NOMO-1 treated with dmso at 0.1 percent for 144 hours (cell line): ENCODE data around the gene RMND1.
"Not testable (repeated sequence)": the region's sequence is repeated elsewhere in the genome, so short reads cannot be mapped to it uniquely, and the experiment has no call there.

ENCODE experiments used
- DNase-seq: peaks from one replicate; lab custom pipeline; 2025; ENCODE audit not compliant: unreplicated experiment; lab: John Stamatoyannopoulos, UW

RMND1 gene

DNA sequence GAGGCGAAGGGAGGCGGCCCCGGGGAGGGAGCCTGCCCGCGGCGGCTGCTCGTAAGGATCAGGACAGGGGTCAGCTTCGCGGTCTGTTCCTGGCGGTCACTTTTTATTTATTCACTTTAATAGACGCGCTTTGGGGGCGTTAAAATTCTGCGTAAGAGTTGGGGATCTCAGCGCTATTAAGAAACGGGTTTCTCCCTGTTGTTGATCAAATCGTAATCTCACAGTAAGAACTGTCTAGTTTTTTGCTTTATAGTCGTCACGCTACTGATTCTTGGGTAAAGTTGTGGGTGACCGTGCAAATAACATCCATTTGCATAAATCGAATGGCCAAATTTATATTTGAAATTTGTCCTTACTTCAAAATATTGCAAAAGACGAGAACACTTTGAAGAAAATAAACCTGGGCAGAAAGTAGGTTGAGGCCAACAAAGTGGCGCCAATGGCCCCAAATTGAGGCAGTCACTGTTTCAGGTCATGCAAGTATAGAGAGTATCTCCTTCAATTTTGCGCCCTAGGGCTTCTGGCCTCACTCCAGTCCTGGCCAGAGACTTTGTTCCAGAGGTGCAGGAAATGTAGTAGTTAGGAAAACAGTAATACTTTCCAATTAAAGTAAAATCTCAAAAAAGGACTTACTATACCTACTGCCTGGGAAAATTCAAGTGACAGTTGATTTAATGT is 963 bp upstream of the RMND1 start:
- no peak for DNase-seq

GRCh38 chr6:151451417-151451949 is 443 bp downstream of the RMND1 start:
- no peak for DNase-seq

DNA sequence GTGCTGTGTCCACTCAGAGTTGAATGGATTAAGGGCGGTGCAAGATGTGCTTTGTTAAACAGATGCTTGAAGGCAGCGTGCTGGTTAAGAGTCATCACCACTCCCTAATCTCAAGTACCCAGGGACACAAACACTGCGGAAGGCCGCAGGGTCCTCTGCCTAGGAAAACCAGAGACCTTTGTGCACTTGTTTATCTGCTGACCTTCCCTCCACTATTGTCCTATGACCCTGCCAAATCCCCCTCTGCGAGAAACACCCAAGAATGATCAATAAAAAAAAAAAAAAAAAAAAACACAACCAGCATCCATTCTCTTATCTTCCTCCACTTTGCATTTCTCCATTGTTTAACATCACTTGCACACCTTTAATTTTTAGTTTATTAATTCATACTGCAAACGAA is 998 bp downstream of the RMND1 start:
- not testable (repeated sequence) for DNase-seq

- DNase-seq: no peak
Observed at GRCh38 chr6:151448623-151449022, 3.3 kb downstream of the RMND1 start.

DNA sequence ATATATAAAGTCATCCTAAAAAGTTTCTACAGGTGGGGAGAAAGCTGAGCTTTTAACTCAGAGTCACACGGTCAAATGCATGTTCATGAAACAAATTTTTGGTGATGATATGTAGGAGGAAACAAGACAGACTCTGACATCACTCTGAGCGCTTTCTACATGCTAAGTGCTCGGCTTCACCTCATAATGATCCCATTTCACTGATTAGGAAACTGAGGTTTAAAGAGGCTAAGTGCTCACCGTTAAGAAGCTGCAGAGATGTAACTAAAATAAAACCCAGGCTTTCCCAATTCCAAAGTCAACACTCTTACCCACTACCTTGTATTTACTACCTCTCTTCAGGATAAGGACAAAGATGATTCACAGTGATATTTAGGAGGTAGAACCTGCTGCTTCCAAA is 4.7 kb downstream of the RMND1 start:
- no peak for DNase-seq

DNA sequence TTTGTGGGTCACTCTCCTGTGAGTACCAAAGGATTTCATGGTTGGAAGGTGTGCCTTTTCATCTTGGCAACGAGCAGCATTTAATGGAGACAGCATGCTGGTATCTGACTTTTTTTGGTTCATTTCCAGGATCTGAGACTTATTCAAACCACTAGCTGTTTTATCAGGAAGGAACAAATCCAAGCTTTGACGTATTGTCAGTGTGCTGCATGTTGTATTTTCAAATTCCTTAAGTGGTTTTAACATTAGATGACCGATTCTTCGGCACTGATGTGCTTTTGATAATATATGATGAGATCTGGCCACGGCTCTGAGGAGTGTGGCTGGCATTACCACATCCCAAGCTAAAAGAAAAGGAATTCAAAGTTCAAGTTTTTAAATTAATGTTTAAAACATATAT is 6.4 kb downstream of the RMND1 start:
- DNase-seq: no peak

DNA sequence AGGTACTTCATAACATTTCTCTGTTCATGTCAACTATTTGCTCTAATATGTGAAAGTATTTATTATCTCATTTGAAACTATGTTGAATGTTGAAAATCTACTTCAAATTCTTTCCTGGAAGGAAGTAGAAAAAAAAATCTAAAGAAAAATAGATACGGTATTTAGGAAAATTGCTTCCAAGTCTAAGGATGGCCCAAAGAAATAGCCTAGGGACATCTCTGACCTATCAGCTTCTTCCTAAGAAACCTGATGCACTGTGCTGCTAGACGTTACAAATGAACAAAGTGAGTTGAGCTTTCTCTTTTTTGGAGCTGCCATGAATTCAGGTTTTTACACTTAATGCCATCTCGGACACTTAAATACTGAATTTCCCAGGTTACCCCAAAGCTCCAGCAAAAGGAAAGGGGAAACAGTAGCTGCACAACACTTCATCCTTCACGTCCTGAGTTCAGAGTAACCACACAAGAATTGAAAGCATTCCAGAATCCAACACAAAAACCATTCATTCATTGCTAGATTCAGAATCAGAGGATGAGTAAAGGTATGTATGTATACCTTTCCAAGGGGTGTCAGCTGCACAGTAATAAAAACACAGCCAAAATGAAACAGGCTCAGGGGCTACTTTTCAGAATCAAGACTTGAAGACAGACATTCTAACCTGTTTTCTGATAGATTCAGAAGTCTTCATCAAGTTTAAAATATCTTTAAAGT is 7.9 kb downstream of the RMND1 start:
- DNase-seq: no peak

- DNase-seq: no peak
Observed at GRCh38 chr6:151443454-151443853, 8.5 kb downstream of the RMND1 start.

- DNase-seq: no peak
Observed at GRCh38 chr6:151442371-151442770, 9.6 kb downstream of the RMND1 start.

GRCh38 chr6:151441390-151442166 is 10.3 kb downstream of the RMND1 start:
- no peak for DNase-seq

DNA sequence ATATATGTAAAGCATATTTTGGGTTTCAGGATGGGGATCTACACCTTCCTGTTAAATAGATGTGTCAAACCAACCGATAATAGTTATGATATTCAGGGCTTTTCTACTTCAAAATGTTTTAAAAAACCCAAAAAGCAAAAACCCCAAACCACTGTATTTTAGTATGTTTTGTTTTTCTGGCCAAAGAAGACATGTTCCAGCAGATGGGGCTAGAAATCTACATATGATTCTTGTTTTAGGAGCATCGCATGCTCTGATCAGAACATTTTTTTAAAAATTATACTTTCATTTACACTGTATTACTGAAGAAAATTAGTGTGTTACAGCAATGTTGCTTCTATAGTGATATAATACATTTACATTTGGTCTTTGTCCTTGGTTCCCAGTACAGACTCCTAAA is 11.0 kb downstream of the RMND1 start:
- no peak for DNase-seq

GRCh38 chr6:151440498-151440897 is 11.4 kb downstream of the RMND1 start:
- no peak for DNase-seq

- DNase-seq: no peak
Observed at GRCh38 chr6:151437401-151437800, 14.5 kb downstream of the RMND1 start.

DNA sequence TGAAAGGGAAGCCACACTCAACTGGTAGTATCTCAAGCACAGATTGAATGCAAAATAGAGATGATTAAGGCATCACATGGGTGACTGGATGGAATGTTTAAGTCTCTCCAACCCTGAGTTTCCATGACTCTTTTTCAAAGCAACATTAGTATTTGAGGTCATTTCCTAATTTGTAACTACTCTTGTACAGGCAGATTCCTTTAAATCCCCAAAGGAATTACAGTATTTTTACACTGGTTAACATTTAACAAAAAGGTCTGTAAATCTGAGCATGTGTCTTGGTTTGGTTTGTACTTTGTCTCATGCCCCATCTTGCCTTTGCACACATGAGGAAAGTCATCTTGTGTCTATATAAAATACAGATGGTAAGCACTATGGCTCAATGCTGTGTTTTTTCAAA is 15.1 kb downstream of the RMND1 start:
- no peak for DNase-seq

- no peak for DNase-seq
Observed at GRCh38 chr6:151436300-151436699, 15.6 kb downstream of the RMND1 start.

DNA sequence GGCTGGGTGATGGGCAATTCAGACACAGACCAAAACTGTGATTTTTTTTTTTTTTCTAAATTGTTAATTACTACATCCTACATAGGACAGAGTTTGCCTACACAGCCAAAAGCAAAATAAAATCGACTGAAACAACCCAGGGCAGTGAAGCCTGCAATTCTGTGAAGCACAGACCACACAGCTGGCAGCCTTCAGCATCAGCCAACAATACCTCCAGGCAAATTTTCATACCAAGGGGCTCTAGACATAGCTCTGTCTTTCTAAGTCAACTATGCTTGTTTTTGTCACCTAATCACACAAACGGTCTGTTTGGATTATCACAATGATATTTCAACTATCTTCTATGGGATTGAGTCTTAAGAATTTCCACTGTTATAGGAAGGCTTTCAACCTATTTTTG is 17.6 kb downstream of the RMND1 start:
- DNase-seq: no peak

GRCh38 chr6:151432651-151433050 is 19.3 kb downstream of the RMND1 start:
- DNase-seq: no peak

DNA sequence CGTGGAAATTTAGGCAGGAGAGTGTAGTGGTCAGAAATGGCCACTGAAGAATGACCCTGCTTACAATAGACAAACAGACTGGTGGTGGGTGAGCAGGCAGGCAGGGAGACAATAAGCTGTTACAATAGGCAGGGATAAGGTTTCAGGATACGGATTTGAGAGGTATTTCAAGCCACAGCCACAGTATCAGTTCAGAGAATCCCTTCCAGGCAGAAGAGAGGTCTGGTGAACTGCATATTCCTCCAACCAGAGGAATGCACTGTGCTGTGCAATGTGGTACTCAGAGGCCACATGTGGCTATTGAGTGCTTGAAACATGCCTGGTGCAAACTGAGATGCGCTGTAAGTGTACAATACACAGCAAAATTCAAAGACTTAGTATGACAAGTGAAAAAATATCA is 20.6 kb downstream of the RMND1 start:
- no peak for DNase-seq

DNA sequence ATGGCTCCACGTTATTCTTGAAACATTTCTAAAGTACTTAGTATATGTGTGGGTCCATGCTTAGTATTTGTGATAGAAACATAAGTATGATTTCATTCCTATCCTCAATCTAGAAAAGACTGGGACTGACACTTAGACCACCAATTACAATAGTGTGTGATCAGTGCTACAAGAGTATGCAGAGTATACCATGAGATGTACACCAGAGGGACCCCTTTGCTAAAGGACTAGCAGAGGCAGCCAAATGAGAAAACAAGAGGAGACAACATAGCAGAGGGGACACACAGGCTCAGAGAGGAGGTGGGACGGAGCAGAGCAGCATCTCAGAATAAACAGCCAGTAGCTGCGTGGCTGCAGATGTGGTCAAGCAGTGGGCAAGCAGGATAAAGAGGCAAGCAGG is 21.0 kb downstream of the RMND1 start:
- no peak for DNase-seq

DNA sequence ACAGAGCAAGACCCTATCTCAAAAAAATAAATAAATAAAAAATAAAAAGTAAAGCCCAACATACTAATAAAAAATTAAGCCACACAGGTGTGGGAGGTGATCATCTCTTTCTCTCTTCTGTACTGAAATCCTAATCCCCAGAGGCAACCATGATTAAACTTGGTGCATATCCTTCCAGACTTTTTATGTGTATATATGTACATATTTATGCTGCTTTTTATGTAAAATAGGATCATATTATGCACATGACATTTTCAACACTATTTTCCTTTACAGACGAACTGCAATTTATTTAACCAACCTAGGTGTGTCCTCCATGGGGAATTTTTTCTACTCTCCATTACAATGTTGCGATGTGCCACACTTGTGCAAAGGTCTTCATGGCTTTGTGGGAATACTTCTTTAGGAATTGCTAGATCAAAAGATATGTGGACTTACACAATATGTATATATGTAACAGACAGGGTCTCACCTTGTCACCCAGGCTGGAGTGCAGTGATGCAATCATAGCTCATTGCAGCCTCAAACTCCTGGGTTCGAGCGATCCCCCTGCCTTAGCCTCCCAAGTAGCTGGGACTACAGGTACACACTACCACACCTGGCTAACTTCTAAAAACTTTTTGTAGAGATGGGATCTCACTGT is 23.7 kb downstream of the RMND1 start:
- DNase-seq: no peak

GRCh38 chr6:151425561-151425960 is 26.4 kb downstream of the RMND1 start:
- DNase-seq: no peak
